ENCODE data around the gene CPSF2.
"Not testable (repeated sequence)": the region's sequence is repeated elsewhere in the genome, so short reads cannot be mapped to it uniquely, and the experiment has no call there.

Gene CPSF2

DNA sequence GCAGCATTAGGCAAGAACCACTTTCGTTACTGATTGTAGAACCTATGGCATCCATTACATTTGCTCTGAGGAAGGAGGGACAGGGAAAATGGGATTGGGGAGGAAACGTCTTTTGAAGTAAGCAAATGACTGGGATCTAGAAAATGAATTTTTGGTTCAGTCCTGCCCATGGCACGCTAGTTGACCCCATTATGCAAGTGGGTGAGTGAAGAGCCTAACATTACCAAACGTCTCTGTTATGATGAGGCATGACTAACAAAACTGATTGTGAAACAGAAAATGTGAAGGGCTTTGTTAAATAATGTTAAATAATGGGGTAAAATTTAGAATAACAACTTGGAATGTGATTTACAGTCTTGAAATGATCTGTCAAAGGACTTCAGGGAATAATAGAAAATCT, 38.9 kb downstream of the CPSF2 start:
- no peak for DNase-seq

DNA sequence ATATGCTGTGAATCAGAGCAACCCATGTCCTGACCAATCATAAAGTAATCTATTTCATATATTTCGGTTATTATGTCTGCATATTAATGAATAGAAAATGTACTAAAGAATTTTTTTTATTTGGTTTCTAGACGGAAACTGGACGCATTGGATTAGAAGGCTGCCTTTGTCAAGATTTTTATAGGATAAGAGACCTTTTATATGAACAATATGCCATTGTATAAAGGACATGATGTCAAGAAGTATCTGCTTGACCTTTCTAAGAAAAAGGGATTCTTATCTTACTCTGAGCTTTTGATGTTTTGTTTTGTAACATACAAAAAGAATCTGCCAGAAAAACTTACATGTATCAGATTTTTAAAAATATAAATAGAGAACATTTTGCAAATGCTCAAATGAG, 39.8 kb downstream of the CPSF2 start:
- no peak for DNase-seq

- no peak for DNase-seq
Measured at GRCh38 chr14:92164958-92165357, 43.2 kb downstream of the CPSF2 start.

DNA sequence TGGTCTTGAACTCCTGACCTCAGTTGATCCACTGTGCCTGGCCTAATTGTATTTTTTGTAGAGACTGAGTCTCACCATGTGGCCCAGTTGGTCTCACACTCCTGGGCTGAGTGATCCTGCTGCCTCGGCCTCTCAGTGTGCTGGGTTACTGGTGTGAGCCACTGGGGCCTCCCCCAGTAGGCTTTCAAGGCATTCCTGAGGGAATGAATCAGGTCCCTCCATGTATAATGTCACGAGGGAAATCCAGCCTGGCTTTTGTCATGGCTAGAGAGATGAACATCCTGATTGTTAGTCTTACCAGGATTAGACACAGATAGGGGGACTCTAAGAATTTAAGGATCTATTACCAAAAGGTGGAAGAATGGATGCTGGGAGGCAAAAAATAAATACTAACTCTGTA, 51.9 kb downstream of the CPSF2 start:
- DNase-seq: no peak

DNA sequence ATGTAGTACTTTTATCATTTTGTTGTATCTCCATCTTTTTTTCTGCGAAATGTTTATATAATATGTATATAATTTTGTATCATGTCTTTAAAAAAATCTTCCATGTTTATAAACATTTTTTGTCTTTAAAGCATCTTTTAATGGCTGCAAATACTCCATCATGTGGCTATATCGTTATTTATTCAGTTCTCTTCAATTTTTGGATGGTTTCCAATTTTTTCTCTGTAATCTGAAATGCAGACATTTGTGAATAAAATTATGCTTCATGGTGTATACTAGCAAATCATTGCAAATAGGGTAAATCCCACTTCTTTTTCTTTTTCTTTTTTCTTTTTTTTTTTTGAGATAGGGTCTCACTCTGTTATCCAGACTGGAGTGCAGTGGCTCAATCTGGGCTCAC, 54.0 kb downstream of the CPSF2 start:
- DNase-seq: no peak

DNA sequence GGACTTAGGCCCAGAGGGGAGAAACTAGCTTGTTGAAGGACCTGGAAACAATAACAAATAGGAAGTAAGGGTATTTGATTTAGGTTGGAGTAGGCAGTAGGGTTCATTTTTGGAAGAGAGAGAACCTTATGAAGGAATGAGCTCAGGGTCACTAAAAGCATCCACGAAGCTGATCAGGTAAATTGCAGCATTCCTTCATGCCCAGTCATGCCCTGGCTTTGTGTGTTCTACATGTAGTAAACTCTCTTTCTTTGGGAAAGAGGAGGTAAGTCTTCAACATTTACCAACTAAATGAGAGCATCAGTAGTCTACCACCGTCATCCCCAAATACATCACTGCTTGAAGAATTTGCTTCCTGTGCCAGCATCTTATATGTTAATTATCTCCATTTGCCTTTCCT, 54.7 kb downstream of the CPSF2 start:
- DNase-seq: no peak

DNA sequence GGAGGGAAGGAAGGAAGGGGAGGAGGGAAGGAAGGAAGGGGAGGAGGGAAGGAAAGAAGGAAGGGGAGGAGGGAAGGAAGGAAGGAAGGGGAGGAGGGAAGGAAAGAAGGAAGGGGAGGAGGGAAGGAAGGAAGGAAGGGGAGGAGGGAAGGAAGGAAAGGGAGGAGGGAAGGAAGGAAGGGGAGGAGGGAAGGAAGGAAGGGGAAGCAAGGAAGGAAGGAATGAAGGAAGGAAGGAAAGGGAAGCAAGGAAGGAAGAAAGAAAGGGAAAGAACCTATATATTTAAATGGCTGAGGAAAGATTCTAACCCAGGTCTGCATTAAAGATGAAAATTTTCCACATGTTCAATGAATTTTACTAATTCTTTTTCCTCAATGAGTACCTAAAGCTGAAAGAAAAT, 57.4 kb downstream of the CPSF2 start:
- DNase-seq: not testable (repeated sequence)

GRCh38 chr14:92185559-92185958, 63.8 kb downstream of the CPSF2 start:
- no peak for DNase-seq

- not testable (repeated sequence) for DNase-seq
Measured at GRCh38 chr14:92187616-92188015, 65.8 kb downstream of the CPSF2 start.

GRCh38 chr14:92190768-92191167, 69.0 kb downstream of the CPSF2 start:
- DNase-seq: no peak

DNA sequence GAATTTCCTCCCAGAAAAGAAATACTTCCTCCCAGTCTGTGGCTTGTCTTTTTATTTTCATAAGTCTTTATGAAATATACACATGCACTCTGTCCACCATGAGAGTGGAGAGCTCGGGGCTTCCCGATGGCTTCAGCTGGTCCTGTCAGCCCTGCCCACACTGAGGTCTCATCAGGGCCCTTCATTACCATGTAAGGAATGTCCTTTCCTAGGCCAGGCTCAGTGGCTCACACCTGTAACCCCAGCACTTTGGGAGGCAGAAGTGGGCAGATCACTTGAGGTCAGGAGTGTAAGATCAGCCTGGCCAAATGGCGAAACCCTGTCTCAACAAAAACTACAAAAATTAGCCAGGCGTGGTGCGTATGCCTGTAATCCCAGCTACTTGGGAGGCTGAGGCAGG, 77.0 kb downstream of the CPSF2 start:
- no peak for DNase-seq

DNA sequence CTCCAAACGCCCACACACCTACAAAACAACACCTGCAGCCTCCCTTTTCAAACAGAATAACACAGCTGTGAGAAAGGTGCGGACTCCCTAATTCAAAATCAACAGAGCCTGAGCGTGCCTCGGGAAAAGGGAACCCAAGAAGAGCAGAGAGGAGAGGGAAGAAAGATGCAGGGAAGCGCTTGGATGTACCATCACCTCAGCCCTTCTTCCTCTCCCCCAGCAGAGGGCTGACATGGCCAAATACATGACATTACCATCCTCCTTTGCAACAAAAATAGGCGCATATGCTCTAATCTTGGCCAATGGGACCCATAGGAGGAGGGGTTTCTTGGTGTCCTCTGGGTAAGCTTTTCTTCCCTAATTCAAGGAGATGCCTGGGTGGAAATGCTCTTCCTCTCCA, 78.0 kb downstream of the CPSF2 start:
- no peak for DNase-seq

DNA sequence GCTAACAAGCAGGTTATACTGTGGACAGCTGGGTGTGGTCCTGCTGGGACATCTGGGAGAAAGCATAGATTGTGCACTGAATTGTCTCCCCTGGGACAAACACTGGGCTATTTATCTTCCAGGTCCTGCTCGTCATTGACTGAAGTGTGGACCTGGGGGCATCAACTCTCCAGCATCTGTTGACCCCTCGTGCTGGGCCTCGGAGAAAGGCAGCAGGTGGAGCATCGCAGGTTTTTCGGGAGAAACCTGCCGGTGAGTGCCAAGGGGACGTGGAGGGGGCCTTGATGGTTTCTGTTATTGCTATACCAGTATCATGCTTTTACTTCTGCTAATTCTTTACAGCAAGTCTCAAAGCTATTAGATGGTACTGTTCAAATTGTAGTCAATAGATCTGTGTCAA, 81.3 kb downstream of the CPSF2 start:
- no peak for DNase-seq

DNA sequence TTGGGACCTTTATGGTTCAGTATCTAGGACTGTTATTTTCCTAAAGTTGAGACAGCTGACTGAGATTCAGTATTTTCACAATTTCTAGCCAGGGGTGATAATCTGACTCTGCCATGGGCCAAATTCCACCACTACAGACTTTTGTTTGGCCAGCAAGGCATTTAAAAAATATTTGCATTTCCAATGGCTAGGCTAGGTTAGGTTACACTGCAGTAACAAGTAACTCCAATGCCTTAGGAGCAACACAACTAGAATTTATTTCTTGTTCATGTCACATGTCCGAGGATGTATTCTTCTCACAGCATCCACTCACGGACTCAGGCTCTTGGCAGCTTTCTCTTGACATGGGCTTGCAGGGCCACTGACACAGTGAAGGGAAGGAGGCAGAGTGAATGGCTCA, 83.0 kb downstream of the CPSF2 start:
- DNase-seq: no peak

DNA sequence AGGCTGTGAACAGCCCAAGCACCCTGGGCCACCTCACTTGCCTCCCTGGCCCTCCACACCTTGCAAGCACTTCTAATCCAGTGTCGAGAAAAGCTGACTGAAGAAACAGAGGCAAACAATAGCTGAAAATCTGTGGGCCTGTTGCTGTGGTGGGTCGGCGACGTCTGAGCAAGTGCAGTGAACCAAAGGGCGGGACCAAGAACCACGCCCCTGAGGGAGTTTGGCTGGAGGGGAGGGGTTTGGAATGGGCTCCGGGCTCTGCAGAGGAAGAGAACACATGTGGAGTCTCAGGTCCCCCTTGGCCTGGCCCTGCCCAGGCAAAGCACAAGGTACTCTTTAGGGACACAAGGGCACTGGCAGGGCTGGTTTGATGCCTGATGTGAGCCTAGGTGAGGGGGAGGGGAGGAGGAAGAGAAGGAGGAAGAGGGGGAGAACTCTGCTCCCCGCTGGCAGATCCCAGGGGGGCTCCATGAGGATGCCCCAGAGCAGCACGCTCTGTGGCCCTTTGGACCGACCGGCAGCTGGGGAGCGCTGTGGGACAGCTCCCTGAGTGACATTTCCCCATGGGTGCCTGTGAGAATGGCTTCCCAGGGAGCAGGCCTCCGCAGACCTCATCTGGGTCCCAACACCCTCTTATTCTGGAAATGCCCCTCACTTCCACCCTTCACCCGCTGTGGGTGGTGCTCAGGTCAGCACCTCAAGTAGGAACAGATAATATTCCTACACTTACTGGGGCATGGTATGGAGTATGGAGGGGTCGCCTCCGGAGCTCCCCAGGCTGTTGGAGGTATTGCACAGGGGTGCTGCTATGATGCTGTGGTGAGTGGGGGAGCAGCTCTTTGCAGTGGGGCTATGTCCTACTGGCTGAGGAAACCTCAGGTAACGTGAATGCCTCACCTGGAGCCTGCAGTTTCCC, 85.5 kb downstream of the CPSF2 start:
- DNase-seq: no peak

DNA sequence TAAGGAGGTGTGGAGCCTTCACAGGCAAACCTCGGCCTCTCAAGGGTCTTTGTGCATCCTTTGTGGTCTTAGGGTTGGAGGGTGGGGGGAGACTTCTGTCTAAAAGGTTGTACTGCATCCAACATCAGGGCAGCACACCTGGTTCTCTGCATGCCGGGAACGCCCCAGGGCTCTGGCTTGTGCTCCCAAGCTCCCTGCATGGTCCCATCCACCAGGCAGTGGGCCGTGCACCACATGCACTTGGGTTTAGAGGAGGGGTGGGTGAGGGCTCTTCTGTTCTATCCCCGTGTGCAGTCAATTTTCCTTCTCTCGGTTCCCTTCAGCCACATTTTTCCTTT, 86.1 kb downstream of the CPSF2 start:
- no peak for DNase-seq

- no peak for DNase-seq
Measured at GRCh38 chr14:92209141-92209540, 87.4 kb downstream of the CPSF2 start.

DNA sequence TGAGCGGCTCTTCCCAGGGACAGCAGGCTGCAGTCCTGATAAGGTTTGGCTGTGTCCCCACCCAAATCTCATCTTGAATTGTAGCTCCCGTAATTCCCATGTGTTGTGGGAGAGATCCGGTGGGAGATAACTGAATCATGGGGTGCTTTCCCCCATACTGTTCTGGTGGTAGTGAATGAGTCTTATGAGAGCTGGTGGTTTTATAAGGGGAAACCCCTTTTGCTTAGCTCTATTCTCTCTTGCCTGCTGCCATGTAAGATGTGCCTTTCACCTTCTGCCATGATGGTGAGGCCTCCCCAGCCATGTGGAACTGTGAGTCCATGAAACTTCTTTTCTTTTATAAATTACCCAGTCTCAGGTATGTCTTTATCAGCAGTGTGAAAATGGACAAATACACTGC, 91.4 kb downstream of the CPSF2 start:
- DNase-seq: not testable (repeated sequence)

DNA sequence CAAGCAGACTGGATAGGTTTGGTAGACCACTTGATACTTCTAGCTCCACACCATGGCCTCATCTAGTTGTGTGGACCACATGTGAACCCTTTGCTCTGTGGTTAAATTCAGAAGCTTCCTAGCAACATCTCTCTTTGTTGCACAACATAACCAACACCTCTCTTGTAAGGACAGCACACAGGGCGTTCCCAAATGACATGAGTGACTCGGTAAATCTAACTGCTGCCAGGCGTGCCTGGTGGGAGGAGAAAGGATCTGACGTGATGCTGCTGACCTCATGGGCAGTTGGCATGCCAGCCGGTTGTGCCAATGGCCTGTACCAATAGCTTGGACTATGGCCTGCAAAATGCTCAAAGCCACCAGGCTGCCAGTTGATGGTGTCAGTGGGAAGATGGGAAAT, 93.8 kb downstream of the CPSF2 start:
- no peak for DNase-seq

DNA sequence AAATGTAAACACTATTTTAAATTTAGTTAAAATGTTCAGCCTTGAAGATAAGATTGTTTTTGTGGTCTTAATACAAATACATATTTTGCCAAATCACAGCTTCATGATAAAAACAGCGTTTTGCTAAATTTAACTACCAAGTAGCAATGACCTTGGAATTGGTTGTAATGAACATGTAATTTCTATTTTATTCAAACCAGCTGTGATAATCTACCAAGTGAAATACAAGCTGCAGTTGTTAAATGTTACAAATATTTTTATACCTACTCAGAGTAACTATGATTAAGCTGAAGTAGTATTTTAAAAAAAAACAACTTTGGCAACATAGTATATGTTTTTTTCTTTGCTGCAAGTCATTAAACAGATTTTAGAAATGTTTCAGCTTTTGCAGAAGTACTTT, 96.2 kb downstream of the CPSF2 start:
- no peak for DNase-seq
